GM12878 (cell line): ENCODE data around the gene TMCO1. TPM values are rescaled to one million over a fixed set of nuclear protein-coding genes. Genes with fewer than 3 reads are reported as not detected.
A peak's percentile ranks its signal among the peaks of the same experiment; 100 is the strongest.

ENCODE experiments used
- ATAC-seq: fragments of 200-7000 bp; cut with Tn5 transposase; 3 replicates; pipeline ENCODE4 v1.9.1; 2020; ENCODE audit warnings: mild to moderate bottlenecking, moderate library complexity
- BruUV-seq: library from RNA; stranded (reverse); fragments of 400-500 nt; replicated peaks from 2 replicates; lab custom pipeline; 2021; lab: Mats Ljungman, UMichigan
- CTCF ChIA-PET: fragments of 300-600 bp; sonication (Branson Sonifier 250); formaldehyde crosslinking; extraction: SDS; loops from one replicate; lab custom pipeline; 2021; ENCODE audit warnings: inconsistent platforms; lab: Yijun Ruan, JAX
- POLR2A ChIA-PET: fragments of 350-600 bp; formaldehyde crosslinking; extraction: SDS; loops from one replicate; lab custom pipeline; 2021; ENCODE audit warnings: inconsistent platforms; lab: Charles Lee
- RAD21 ChIA-PET: fragments of 300-600 bp; sonication (Branson Sonifier 250); formaldehyde crosslinking; loops from one replicate; lab custom pipeline; 2023; ENCODE audit warnings: antibody characterized with exemption; ENCODE audit not compliant: unreplicated experiment; lab: Charles Lee
- SMC1A ChIA-PET: fragments of 300-600 bp; sonication (Branson Sonifier 250); formaldehyde crosslinking; loops from one replicate; lab custom pipeline; 2023; ENCODE audit not compliant: unreplicated experiment, uncharacterized antibody; lab: Charles Lee
- DNase-seq: peaks from one replicate; pipeline ENCODE4 v3.0.0-alpha.2; 2011; ENCODE audit warnings: low read depth, low spot score
- FAIRE-seq: peaks from 3 replicates; lab custom pipeline; 2011; peaks lifted over from hg19 to GRCh38; lab: Jason Lieb, UNC
- H2AFZ ChIP-seq: 2 replicates; pipeline ENCODE4 v1.6.0; 2011; ENCODE audit warnings: low read depth, low read length, control low read depth; ENCODE audit not compliant: control insufficient read depth
- H3K27ac ChIP-seq: 2 replicates; pipeline ENCODE4 v1.5.1; 2011; ENCODE audit warnings: control low read depth; ENCODE audit not compliant: control insufficient read depth, insufficient read depth
- H3K27me3 ChIP-seq, 2 experiments: replicated peaks in 1 of 2; 2 replicates each; pipeline versions ENCODE4 v1.6.0 to v1.6.1; 2011; ENCODE audit warnings: low read length in 1 of 2; ENCODE audit not compliant: control insufficient read depth in 2 of 2, insufficient read depth in 2 of 2
- H3K36me3 ChIP-seq, 2 experiments: 2 replicates each; pipeline ENCODE4 v1.5.1; 2011; ENCODE audit warnings: low read length in 1 of 2; ENCODE audit not compliant: control insufficient read depth in 2 of 2, insufficient read depth in 2 of 2
- H3K4me1 ChIP-seq: 2 replicates; pipeline ENCODE4 v1.6.1; 2011; ENCODE audit warnings: mild to moderate bottlenecking, low read length, moderate library complexity, mixed read lengths; ENCODE audit not compliant: control insufficient read depth, insufficient read depth
- H3K4me2 ChIP-seq: 2 replicates; pipeline ENCODE4 v1.6.0; 2011; ENCODE audit warnings: control low read depth; ENCODE audit not compliant: control insufficient read depth, insufficient read depth
- H3K4me3 ChIP-seq: fragments of 200-600 bp; sonication (generic); 2 replicates; pipeline ENCODE4 v1.5.1; 2016
- H3K79me2 ChIP-seq: 2 replicates; pipeline ENCODE4 v1.6.0; 2011; ENCODE audit warnings: low read length; ENCODE audit not compliant: control insufficient read depth, insufficient read depth
- H3K9ac ChIP-seq: 2 replicates; pipeline ENCODE4 v1.8.0; 2011; ENCODE audit warnings: low read length, control low read depth, mixed read lengths; ENCODE audit not compliant: control insufficient read depth, insufficient read depth
- H3K9me3 ChIP-seq: replicated peaks from 3 replicates; pipeline ENCODE4 v1.5.1; 2011; ENCODE audit warnings: mild to moderate bottlenecking, low read length; ENCODE audit not compliant: control insufficient read depth, insufficient read depth
- H4K20me1 ChIP-seq: 2 replicates; pipeline ENCODE4 v1.6.0; 2011; ENCODE audit not compliant: control insufficient read depth, insufficient read depth
- CBX5 ChIP-seq: sonication (generic); IDR thresholded peaks from 2 replicates; pipeline ENCODE4 v1.6.1; 2016; ENCODE audit warnings: low read depth, moderate library complexity, mild to moderate bottlenecking, inconsistent platforms
- CEBPB ChIP-seq, 2 experiments: fragments of 150-350 bp in 1 of 2; IDR thresholded peaks; 2 replicates each; pipeline ENCODE4 v1.6.1; 2012 to 2014; ENCODE audit warnings: low read depth in 2 of 2, low read length in 2 of 2, borderline replicate concordance in 1 of 2, inconsistent platforms in 1 of 2
- ELK1 ChIP-seq: IDR thresholded peaks from 2 replicates; pipeline ENCODE4 v1.6.1; 2012; ENCODE audit warnings: low read depth, low read length, improper control_type of control experiment
- ESRRA ChIP-seq: IDR thresholded peaks from 2 replicates; pipeline ENCODE4 v1.6.1; 2012; ENCODE audit warnings: mild to moderate bottlenecking, low read length, improper control_type of control experiment
- FOXM1 ChIP-seq: IDR thresholded peaks from 2 replicates; pipeline ENCODE4 v1.6.1; 2012; ENCODE audit warnings: low read depth, mild to moderate bottlenecking, inconsistent platforms, low read length, moderate library complexity
- IRF5 ChIP-seq: fragments of 450-650 bp; IDR thresholded peaks from 2 replicates; pipeline ENCODE4 v1.6.1; 2017; ENCODE audit warnings: borderline replicate concordance
- JUNB ChIP-seq: IDR thresholded peaks from 2 replicates; pipeline ENCODE4 v1.6.1; 2016; ENCODE audit warnings: antibody characterized with exemption, mild to moderate bottlenecking
- MEF2B ChIP-seq: fragments of 450-650 bp; IDR thresholded peaks from 2 replicates; pipeline ENCODE4 v1.6.1; 2018; ENCODE audit warnings: mild to moderate bottlenecking, moderate library complexity; ENCODE audit not compliant: partially characterized antibody, poor library complexity, severe bottlenecking
- MXI1 ChIP-seq: fragments of 150-350 bp; IDR thresholded peaks from 2 replicates; pipeline ENCODE4 v1.6.1; 2011; ENCODE audit warnings: low read depth, mild to moderate bottlenecking, inconsistent platforms, low read length, improper control_type of control experiment
- NFXL1 ChIP-seq: fragments of 450-650 bp; IDR thresholded peaks from 2 replicates; pipeline ENCODE4 v1.6.1; 2017; ENCODE audit warnings: antibody characterized with exemption, mild to moderate bottlenecking, borderline replicate concordance
- NR2C1 ChIP-seq: fragments of 450-650 bp; IDR thresholded peaks from 2 replicates; pipeline ENCODE4 v1.6.1; 2017; ENCODE audit warnings: antibody characterized with exemption, mild to moderate bottlenecking, moderate library complexity
- POLR2A ChIP-seq: IDR thresholded peaks from 2 replicates; pipeline ENCODE4 v1.6.1; 2011; ENCODE audit warnings: low read depth, mild to moderate bottlenecking, low read length
- SIX5 ChIP-seq: IDR thresholded peaks from 2 replicates; pipeline ENCODE4 v1.6.1; 2011; ENCODE audit warnings: mild to moderate bottlenecking, low read depth, low read length, moderate library complexity; ENCODE audit not compliant: severe bottlenecking
- ZBTB33 ChIP-seq: fragments of 450-650 bp; IDR thresholded peaks from 2 replicates; pipeline ENCODE4 v1.6.1; 2017; ENCODE audit warnings: mild to moderate bottlenecking
- ZNF687 ChIP-seq: fragments of 450-650 bp; IDR thresholded peaks from 2 replicates; pipeline ENCODE4 v1.6.1; 2017; ENCODE audit warnings: mild to moderate bottlenecking, moderate library complexity
- WGBS: methylation state at CpG from one replicate; pipeline ENCODE4 v1.1.6; 2016; ENCODE audit warnings: low lambda C conversion rate; ENCODE audit not compliant: insufficient replicate concordance, insufficient coverage; ENCODE audit errors: missing lambda C conversion rate; 5-methylcytosine and 5-hydroxymethylcytosine counted together
- in situ Hi-C: fragments of 300-500 bp; cut with MboI; formaldehyde crosslinking; loops from 9 replicates; pipeline ENCODE4 v1.14.3; 2018; ENCODE audit warnings: mixed read lengths
- intact Hi-C: fragments of 100-400 bp; cut with micrococcal nuclease; formaldehyde crosslinking; loops from one replicate; pipeline ENCODE4 v1.14.2; 2022; ENCODE audit not compliant: unreplicated experiment
- polyA plus RNA-seq, 11 experiments: library from polyadenylated mRNA; depleted of rRNA in 4 of 11; unstranded in 6 of 11; stranded (reverse) in 5 of 11; fragments of >200 nt; fragmentation: Nextera tagmentation in 4 of 11; fragmentation: Illumina TruSeq in 1 of 11; extraction: Ambion mirVana in 4 of 11; extraction: Trizol in 1 of 11; gene quantifications; 1 replicate in 1 of 11; 2 replicates in 10 of 11; pipeline versions ENCODE4 v1.2.1 to v1.2.3, GENCODE V29; 2011 to 2016; ENCODE audit warnings: inconsistent platforms in 2 of 11, missing spikeins in 2 of 11, low read depth in 1 of 11
- total RNA-seq, 4 experiments: library from RNA; depleted of rRNA in 3 of 4; stranded (reverse); fragments of >200 nt in 3 of 4; fragmentation: Illumina TruSeq in 1 of 4; extraction: Trizol in 1 of 4; gene quantifications; 2 replicates each; pipeline versions ENCODE4 v1.2.1 to v1.2.3, GENCODE V29; 2013 to 2021
- TF ChIP-seq, protein P1 (sequence below): IDR thresholded peaks from 2 replicates; pipeline ENCODE4 v1.6.1; 2012; ENCODE audit warnings: low read depth, low read length, improper control_type of control experiment

TMCO1 gene
- total and polyA plus RNA-seq, 10 of the 15 experiments (the other 5 are each of a cell fraction or from before 2014, with no cell fraction given), result 50.3 to 253 (median 126) TPM

DNA sequence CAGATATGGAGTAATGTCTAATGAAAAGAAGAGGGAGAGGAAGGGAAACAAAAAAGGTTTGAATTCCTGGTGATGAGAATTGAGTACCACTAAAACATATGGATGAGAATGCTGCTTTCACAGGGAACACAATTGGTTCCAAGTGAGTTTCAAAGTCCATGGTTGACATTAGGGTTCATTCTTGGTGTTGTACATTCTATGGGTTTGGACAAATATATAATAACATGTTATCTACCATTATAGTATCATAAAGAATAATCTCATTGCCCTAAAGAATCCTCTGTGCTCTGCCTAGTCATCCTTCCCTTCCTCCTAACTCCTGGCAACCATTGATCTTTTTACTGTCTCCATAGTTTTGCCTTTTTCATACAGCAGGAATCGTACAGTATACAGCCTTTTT is 20.1 kb downstream of the TMCO1 start:
- Histone ChIP-seq H3K4me2 (no peak overlapping the region), H4K20me1 (no peaks in the 10 kb centered on the region), H3K36me3 (peaks cover 0 to 16% of the 10 kb centered on the region in 2 experiments), H3K4me1 (no peaks in the 10 kb centered on the region; the same call in 1 of the 2 replicates), H3K27me3 (no peaks in the 10 kb centered on the region), H3K79me2 (no peaks in the 10 kb centered on the region), H3K4me3 (no peak overlapping the region), H3K27ac (no peak overlapping the region), H3K9ac (no peak overlapping the region), H3K9me3 (no peaks in the 10 kb centered on the region), H2AFZ (no peak overlapping the region)
- DNase-seq, result no peak
- BruUV-seq, result TSS peak; percentile 14
- no peak for TF ChIP-seq ESRRA
- no peak for TF ChIP-seq SIX5
- TF ChIP-seq ZBTB33, result no peak
- TF ChIP-seq ZNF687, result no peak
- TF ChIP-seq CEBPB (IDR thresholded peaks at IDR 0.05; ENCODE audit: borderline replicate concordance in 1 of 2, low read depth in 2 of 2, low read length in 2 of 2), result no peak
- TF ChIP-seq MXI1, result no peak
- TF ChIP-seq POLR2A, result no peak
- TF ChIP-seq ELK1, result no peak
- no peak for TF ChIP-seq JUNB
- TF ChIP-seq NFXL1, result no peak
- TF ChIP-seq MEF2B, result no peak
- TF ChIP-seq IRF5, result no peak
- TF ChIP-seq, protein P1, sequence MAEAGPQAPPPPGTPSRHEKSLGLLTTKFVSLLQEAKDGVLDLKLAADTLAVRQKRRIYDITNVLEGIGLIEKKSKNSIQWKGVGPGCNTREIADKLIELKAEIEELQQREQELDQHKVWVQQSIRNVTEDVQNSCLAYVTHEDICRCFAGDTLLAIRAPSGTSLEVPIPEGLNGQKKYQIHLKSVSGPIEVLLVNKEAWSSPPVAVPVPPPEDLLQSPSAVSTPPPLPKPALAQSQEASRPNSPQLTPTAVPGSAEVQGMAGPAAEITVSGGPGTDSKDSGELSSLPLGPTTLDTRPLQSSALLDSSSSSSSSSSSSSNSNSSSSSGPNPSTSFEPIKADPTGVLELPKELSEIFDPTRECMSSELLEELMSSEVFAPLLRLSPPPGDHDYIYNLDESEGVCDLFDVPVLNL, result no peak
- no peak for TF ChIP-seq FOXM1
- TF ChIP-seq NR2C1, result no peak
- no peak for TF ChIP-seq CBX5
- POLR2A ChIA-PET, result no interaction called here
- WGBS, result 94% methylated on average over 1 of the region's 1 CpG
- SMC1A ChIA-PET, result interaction anchor here (0.9 kb wide), 1 partner anchor 148 kb away, joined by 3 read pairs; no protein-coding TSS in a partner anchor
- in situ Hi-C loops, result no loop called here
- no peak for ATAC-seq
- FAIRE-seq, result no peak
- RAD21 ChIA-PET, result no interaction called here
- intact Hi-C loops, result no loop called here
- CTCF ChIA-PET, result interaction anchor here (1.0 kb wide), 1 partner anchor 10 kb away, joined by 3 read pairs; no protein-coding TSS in a partner anchor
